ENCODE measurements around the gene ZNF213.

GRCh38 chr16:3143598-3144320, 8.9 kb downstream of the ZNF213 start:
- no peak for TF ChIP-seq ZNF384 (IDR thresholded peaks at IDR 0.05)
- TF ChIP-seq SP1 (IDR thresholded peaks at IDR 0.05) = no peak
- no peak for TF ChIP-seq ELF4 (IDR thresholded peaks at IDR 0.05)
- no peak for TF ChIP-seq FOXA1 (IDR thresholded peaks at IDR 0.05)
- no peak for TF ChIP-seq BHLHE40 (IDR thresholded peaks at IDR 0.05; ENCODE audit: borderline replicate concordance)
- no peak for TF ChIP-seq L3MBTL2 (conservative IDR thresholded peaks at IDR 0.05)
- TF ChIP-seq HDGF (IDR thresholded peaks at IDR 0.05; ENCODE audit: borderline replicate concordance) = no peak
- TF ChIP-seq TARDBP (IDR thresholded peaks at IDR 0.05) = no peak
- no peak for TF ChIP-seq SUZ12 (IDR thresholded peaks at IDR 0.05)
- no peak for TF ChIP-seq CTBP1 (IDR thresholded peaks at IDR 0.05; ENCODE audit: borderline replicate concordance)

Measured in HEK293T (cell line).